K562 (cell line): ENCODE measurements around the gene ZNRD2. TPM values are rescaled to one million over a fixed set of nuclear protein-coding genes. Genes with fewer than 3 reads are reported as not detected.

Source experiments
- BDP1 ChIP-seq: IDR thresholded peaks from 3 replicates; pipeline ENCODE4 v1.6.1; 2011; ENCODE audit not compliant: insufficient read length, insufficient read depth
- RNF2 ChIP-seq: sonication (generic); IDR thresholded peaks from 2 replicates; pipeline ENCODE4 v1.6.1; 2016
- U2AF2 ChIP-seq: fragments of 200-400 bp; formaldehyde crosslinking; optimal IDR thresholded peaks from 2 replicates; pipeline ENCODE3; 2017; ENCODE audit warnings: low read depth, mild to moderate bottlenecking, low read length
- polyA plus RNA-seq, 8 experiments: library from polyadenylated mRNA; depleted of rRNA in 4 of 8; stranded (reverse) in 5 of 8; unstranded in 3 of 8; fragments of >200 nt; fragmentation: Nextera tagmentation in 2 of 8; fragmentation: Illumina TruSeq in 1 of 8; extraction: Ambion mirVana in 2 of 8; extraction: Trizol in 1 of 8; gene quantifications; 2 replicates each; pipeline versions ENCODE4 v1.2.1 to v1.2.3, GENCODE V29; 2011 to 2014; ENCODE audit warnings: inconsistent platforms in 1 of 8, missing spikeins in 1 of 8
- total RNA-seq, 7 experiments: library from RNA; depleted of rRNA in 6 of 7; stranded (reverse); fragments of >200 nt in 6 of 7; fragmentation: Illumina TruSeq in 2 of 7; extraction: Trizol in 2 of 7; gene quantifications; 2 replicates each; pipeline versions ENCODE4 v1.2.1 to v1.2.3, GENCODE V29; 2011 to 2021; ENCODE audit warnings: low replicate concordance in 1 of 7
- TF ChIP-seq, protein P1 (sequence below): fragments of 450-650 bp; formaldehyde crosslinking; IDR thresholded peaks from 2 replicates; pipeline ENCODE4 v1.4.0; 2022; ENCODE audit warnings: missing genetic modification characterization
- TF ChIP-seq, protein P2 (sequence below), 2 experiments: IDR thresholded peaks in 1 of 2; conservative IDR thresholded peaks in 1 of 2; 2 replicates each; pipeline ENCODE4 v1.6.1; 2016; ENCODE audit warnings: low read depth in 2 of 2, mild to moderate bottlenecking in 1 of 2, missing compliant biosample characterization in 1 of 2, missing genetic modification characterization in 1 of 2, moderate library complexity in 1 of 2
- TF ChIP-seq, protein P3 (sequence below): sonication (generic); formaldehyde crosslinking; IDR thresholded peaks from 2 replicates; pipeline ENCODE4 v1.8.0; 2022; ENCODE audit warnings: missing genetic modification reagents, mild to moderate bottlenecking, moderate library complexity, borderline replicate concordance
- TF ChIP-seq, protein P4 (sequence below): fragments of 200-600 bp; sonication (generic); IDR thresholded peaks from one replicate; pipeline ENCODE4 v1.6.1; 2012; ENCODE audit warnings: mild to moderate bottlenecking, low read depth, low read length, inconsistent platforms

The ZNRD2 gene
- total and polyA plus RNA-seq, 9 of the 15 experiments (the other 6 are each of a cell fraction or from before 2014, with no cell fraction given) = 13.4 to 129 (median 60.4) TPM

DNA sequence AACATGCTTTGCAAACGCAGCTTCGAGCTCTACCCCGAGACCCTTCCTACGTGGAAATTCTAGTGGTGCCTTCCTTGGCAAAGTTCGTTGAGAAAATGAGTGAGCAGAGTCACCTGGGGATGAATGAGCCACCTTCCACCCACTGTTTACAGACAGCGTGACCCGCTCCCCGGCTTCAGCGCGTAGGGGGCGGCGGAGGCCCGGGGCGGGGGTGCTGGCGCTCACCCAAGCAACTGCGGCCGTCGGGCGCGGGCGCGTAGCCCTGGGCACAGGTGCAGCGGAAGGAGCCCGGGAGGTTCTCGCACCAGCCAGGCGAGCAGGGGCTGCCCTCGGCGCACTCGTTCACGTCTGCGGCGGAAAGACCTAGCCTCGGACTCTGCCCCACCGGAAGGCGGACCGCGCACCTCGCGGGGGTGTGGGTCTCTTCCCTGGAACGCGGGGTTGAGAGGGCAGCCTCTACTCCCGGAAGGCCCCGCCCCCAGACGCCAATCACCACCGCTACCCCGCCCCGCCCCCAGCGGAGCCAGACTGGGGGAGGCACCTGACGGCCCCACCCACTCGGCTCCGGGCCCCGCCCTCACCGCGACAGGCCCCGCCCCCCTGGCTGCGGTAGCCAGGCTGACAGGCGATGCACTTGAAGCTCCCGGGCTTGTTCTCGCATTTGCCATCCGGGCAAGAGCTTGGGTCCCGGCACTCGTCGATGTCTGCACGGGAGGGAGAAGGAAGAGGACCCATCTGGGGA lies 23.9 kb upstream of the ZNRD2 start (continued):
- TF ChIP-seq, protein P1, sequence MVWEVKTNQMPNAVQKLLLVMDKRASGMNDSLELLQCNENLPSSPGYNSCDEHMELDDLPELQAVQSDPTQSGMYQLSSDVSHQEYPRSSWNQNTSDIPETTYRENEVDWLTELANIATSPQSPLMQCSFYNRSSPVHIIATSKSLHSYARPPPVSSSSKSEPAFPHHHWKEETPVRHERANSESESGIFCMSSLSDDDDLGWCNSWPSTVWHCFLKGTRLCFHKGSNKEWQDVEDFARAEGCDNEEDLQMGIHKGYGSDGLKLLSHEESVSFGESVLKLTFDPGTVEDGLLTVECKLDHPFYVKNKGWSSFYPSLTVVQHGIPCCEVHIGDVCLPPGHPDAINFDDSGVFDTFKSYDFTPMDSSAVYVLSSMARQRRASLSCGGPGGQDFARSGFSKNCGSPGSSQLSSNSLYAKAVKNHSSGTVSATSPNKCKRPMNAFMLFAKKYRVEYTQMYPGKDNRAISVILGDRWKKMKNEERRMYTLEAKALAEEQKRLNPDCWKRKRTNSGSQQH (CRISPR knock-in tag) = peak; percentile 19; the same call in 1 of the 2 replicates
- TF ChIP-seq BDP1 (no peak), RNF2 (no peak), U2AF2 (no peak)
- TF ChIP-seq, protein P2, sequence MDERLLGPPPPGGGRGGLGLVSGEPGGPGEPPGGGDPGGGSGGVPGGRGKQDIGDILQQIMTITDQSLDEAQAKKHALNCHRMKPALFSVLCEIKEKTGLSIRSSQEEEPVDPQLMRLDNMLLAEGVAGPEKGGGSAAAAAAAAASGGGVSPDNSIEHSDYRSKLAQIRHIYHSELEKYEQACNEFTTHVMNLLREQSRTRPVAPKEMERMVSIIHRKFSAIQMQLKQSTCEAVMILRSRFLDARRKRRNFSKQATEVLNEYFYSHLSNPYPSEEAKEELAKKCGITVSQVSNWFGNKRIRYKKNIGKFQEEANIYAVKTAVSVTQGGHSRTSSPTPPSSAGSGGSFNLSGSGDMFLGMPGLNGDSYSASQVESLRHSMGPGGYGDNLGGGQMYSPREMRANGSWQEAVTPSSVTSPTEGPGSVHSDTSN (CRISPR knock-in tag; IDR thresholded peaks at IDR 0.05; ENCODE audit: low read depth) = peak; percentile 46; the same call in 1 of the 2 replicates
- TF ChIP-seq, protein P2 (tag; conservative IDR thresholded peaks at IDR 0.05; ENCODE audit: low read depth) = no peak; the same call in 1 of the 2 replicates
- TF ChIP-seq, protein P3, sequence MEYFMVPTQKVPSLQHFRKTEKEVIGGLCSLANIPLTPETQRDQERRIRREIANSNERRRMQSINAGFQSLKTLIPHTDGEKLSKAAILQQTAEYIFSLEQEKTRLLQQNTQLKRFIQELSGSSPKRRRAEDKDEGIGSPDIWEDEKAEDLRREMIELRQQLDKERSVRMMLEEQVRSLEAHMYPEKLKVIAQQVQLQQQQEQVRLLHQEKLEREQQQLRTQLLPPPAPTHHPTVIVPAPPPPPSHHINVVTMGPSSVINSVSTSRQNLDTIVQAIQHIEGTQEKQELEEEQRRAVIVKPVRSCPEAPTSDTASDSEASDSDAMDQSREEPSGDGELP (CRISPR knock-in tag) = peak; percentile 41
- TF ChIP-seq, protein P4, sequence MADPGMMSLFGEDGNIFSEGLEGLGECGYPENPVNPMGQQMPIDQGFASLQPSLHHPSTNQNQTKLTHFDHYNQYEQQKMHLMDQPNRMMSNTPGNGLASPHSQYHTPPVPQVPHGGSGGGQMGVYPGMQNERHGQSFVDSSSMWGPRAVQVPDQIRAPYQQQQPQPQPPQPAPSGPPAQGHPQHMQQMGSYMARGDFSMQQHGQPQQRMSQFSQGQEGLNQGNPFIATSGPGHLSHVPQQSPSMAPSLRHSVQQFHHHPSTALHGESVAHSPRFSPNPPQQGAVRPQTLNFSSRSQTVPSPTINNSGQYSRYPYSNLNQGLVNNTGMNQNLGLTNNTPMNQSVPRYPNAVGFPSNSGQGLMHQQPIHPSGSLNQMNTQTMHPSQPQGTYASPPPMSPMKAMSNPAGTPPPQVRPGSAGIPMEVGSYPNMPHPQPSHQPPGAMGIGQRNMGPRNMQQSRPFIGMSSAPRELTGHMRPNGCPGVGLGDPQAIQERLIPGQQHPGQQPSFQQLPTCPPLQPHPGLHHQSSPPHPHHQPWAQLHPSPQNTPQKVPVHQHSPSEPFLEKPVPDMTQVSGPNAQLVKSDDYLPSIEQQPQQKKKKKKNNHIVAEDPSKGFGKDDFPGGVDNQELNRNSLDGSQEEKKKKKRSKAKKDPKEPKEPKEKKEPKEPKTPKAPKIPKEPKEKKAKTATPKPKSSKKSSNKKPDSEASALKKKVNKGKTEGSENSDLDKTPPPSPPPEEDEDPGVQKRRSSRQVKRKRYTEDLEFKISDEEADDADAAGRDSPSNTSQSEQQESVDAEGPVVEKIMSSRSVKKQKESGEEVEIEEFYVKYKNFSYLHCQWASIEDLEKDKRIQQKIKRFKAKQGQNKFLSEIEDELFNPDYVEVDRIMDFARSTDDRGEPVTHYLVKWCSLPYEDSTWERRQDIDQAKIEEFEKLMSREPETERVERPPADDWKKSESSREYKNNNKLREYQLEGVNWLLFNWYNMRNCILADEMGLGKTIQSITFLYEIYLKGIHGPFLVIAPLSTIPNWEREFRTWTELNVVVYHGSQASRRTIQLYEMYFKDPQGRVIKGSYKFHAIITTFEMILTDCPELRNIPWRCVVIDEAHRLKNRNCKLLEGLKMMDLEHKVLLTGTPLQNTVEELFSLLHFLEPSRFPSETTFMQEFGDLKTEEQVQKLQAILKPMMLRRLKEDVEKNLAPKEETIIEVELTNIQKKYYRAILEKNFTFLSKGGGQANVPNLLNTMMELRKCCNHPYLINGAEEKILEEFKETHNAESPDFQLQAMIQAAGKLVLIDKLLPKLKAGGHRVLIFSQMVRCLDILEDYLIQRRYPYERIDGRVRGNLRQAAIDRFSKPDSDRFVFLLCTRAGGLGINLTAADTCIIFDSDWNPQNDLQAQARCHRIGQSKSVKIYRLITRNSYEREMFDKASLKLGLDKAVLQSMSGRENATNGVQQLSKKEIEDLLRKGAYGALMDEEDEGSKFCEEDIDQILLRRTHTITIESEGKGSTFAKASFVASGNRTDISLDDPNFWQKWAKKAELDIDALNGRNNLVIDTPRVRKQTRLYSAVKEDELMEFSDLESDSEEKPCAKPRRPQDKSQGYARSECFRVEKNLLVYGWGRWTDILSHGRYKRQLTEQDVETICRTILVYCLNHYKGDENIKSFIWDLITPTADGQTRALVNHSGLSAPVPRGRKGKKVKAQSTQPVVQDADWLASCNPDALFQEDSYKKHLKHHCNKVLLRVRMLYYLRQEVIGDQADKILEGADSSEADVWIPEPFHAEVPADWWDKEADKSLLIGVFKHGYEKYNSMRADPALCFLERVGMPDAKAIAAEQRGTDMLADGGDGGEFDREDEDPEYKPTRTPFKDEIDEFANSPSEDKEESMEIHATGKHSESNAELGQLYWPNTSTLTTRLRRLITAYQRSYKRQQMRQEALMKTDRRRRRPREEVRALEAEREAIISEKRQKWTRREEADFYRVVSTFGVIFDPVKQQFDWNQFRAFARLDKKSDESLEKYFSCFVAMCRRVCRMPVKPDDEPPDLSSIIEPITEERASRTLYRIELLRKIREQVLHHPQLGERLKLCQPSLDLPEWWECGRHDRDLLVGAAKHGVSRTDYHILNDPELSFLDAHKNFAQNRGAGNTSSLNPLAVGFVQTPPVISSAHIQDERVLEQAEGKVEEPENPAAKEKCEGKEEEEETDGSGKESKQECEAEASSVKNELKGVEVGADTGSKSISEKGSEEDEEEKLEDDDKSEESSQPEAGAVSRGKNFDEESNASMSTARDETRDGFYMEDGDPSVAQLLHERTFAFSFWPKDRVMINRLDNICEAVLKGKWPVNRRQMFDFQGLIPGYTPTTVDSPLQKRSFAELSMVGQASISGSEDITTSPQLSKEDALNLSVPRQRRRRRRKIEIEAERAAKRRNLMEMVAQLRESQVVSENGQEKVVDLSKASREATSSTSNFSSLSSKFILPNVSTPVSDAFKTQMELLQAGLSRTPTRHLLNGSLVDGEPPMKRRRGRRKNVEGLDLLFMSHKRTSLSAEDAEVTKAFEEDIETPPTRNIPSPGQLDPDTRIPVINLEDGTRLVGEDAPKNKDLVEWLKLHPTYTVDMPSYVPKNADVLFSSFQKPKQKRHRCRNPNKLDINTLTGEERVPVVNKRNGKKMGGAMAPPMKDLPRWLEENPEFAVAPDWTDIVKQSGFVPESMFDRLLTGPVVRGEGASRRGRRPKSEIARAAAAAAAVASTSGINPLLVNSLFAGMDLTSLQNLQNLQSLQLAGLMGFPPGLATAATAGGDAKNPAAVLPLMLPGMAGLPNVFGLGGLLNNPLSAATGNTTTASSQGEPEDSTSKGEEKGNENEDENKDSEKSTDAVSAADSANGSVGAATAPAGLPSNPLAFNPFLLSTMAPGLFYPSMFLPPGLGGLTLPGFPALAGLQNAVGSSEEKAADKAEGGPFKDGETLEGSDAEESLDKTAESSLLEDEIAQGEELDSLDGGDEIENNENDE = no peak
